Measurements from ENCODE around the gene ZNF782.
"Not testable (repeated sequence)": the region's sequence is repeated elsewhere in the genome, so short reads cannot be mapped to it uniquely, and the experiment has no call there.

The ZNF782 gene

DNA sequence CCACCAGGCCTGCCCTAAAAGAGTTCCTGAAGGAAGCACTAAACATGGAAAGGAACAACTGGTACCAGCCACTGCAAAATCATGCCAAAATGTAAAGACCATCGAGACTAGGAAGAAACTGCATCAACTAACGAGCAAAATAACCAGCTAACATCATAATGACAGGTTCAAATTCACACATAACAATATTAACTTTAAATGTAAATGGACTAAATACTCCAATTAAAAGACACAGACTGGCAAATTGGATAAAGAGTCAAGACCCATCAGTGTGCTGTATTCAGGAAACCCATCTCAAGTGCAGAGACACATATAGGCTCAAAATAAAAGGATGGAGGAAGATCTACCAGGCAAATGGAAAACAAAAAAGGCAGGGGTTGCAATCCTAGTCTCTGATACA, 55.4 kb downstream of the ZNF782 start:
- H3K27me3 Mint-ChIP-seq; DNase-seq; H3K27ac Mint-ChIP-seq; H3K36me3 Mint-ChIP-seq (ENCODE audit: insufficient read depth); ATAC-seq (replicated peaks); H3K4me1 Mint-ChIP-seq (ENCODE audit: low read depth in 2 of 2); H3K4me3 Mint-ChIP-seq: not testable (repeated sequence)
- H3K9me3 Mint-ChIP-seq, result peaks cover 15 to 30% of the 10 kb centered on the region in 2 donors

DNA sequence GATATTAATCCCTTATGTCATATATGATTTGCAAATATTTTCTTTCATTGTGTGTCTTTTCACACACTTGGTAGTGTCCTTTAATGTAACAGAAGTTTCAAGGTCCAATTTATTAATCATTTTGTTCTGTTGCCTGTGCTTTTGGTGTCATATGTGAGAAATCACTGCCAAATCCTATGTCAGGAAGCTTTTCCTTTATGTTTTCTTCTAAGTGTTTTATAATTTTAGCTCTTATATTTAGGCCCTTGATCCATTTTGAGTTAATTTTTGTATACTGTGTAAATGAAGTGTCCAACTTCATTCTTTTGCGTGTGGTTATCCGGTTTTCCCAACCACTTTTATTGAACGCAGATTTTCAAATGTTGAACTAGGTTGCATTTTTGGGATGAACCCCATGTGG, 70.3 kb downstream of the ZNF782 start:
- no peak overlapping the region for H3K27ac Mint-ChIP-seq
- no peak for DNase-seq
- no peak for ATAC-seq (replicated peaks)
- peaks cover 0 to 18% of the 10 kb centered on the region in 2 donors for H3K9me3 Mint-ChIP-seq
- H3K4me1 Mint-ChIP-seq (ENCODE audit: low read depth in 2 of 2), result peaks cover 4 to 9% of the 10 kb centered on the region in 2 donors
- peaks cover 3% of the 10 kb centered on the region for H3K36me3 Mint-ChIP-seq (ENCODE audit: insufficient read depth)
- H3K4me3 Mint-ChIP-seq, result no peak overlapping the region
- H3K27me3 Mint-ChIP-seq, result no peaks in the 10 kb centered on the region

DNA sequence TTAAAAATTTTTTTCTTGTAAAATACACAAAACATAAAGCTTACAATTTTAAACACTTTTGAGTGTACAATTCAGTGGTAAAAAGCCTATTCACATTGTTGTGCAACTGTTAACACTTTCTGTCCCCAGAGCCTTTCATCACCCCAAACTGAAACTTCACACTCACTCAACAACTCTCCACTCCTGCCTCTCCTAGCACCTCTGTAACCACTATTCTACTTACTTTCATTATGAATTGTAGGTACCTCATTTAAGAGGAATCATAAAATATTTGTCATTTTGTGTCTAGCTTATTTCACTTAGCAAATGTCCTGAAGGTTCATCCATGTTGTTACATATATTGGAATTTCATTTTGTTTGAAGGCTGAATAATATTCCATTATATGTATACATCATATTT, 72.1 kb downstream of the ZNF782 start:
- H3K27me3 Mint-ChIP-seq, result no peaks in the 10 kb centered on the region
- peaks cover 10% of the 10 kb centered on the region for H3K36me3 Mint-ChIP-seq (ENCODE audit: insufficient read depth)
- no peak overlapping the region for H3K4me3 Mint-ChIP-seq
- H3K9me3 Mint-ChIP-seq, result peaks cover 0 to 8% of the 10 kb centered on the region in 2 donors
- peaks cover 11 to 21% of the 10 kb centered on the region in 2 donors for H3K4me1 Mint-ChIP-seq (ENCODE audit: low read depth in 2 of 2)
- ATAC-seq (replicated peaks) (no peak), DNase-seq (no peak)
- no peak overlapping the region for H3K27ac Mint-ChIP-seq

- H3K4me1 Mint-ChIP-seq (ENCODE audit: low read depth in 2 of 2), result peaks cover 17 to 28% of the 10 kb centered on the region in 2 donors
- no peaks in the 10 kb centered on the region for H3K27me3 Mint-ChIP-seq
- H3K9me3 Mint-ChIP-seq, result peaks cover 0 to 8% of the 10 kb centered on the region in 2 donors
- no peak for DNase-seq
- H3K27ac Mint-ChIP-seq, result no peak overlapping the region
- ATAC-seq (replicated peaks), result no peak
- H3K36me3 Mint-ChIP-seq (ENCODE audit: insufficient read depth), result peaks cover 11% of the 10 kb centered on the region
- no peak overlapping the region for H3K4me3 Mint-ChIP-seq
Measured at GRCh38 chr9:96781552-96781951, 72.8 kb downstream of the ZNF782 start.

GRCh38 chr9:96779089-96779488, 75.2 kb downstream of the ZNF782 start:
- Mint-ChIP-seq H3K27me3 (no peaks in the 10 kb centered on the region), H3K36me3 (ENCODE audit: insufficient read depth) (peaks cover 31% of the 10 kb centered on the region), H3K27ac (peak overlapping the region; percentile 99), H3K4me1 (ENCODE audit: low read depth in 2 of 2) (peaks cover 20 to 34% of the 10 kb centered on the region in 2 donors), H3K4me3 (peak overlapping the region; percentile 94 to 99), H3K9me3 (peaks cover 0 to 8% of the 10 kb centered on the region in 2 donors)
- ATAC-seq (replicated peaks) (no peak), DNase-seq (no peak)

- Mint-ChIP-seq H3K9me3 (no peaks in the 10 kb centered on the region), H3K4me3 (peak overlapping the region; percentile 94 to 99), H3K4me1 (ENCODE audit: low read depth in 2 of 2) (peaks cover 22 to 40% of the 10 kb centered on the region in 2 donors), H3K27ac (peak overlapping the region; percentile 99), H3K27me3 (no peaks in the 10 kb centered on the region), H3K36me3 (ENCODE audit: insufficient read depth) (peaks cover 46% of the 10 kb centered on the region)
- DNase-seq (no peak), ATAC-seq (replicated peaks) (no peak)
Measured at GRCh38 chr9:96777426-96777864, 76.9 kb downstream of the ZNF782 start.

DNA sequence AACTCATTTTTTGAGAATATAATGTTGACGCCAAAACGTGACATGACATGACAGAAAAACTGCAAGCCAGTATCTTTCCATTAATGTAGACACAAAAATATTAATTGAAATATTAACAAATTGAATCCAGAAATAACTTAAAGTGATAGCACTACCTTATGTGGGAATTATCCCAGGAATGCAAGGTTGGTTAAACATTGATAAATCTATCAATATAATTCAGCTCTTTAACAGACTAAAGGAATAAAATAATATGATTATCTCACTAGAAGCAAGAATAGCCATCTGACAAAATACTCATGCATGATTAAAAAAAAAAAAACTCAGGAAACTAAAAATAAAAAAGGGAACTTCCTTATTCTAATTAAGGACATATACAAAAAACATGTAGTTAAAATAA, 83.2 kb downstream of the ZNF782 start:
- Mint-ChIP-seq H3K27me3 (no peaks in the 10 kb centered on the region), H3K27ac (no peak overlapping the region), H3K4me1 (ENCODE audit: low read depth in 2 of 2) (peaks cover 4 to 21% of the 10 kb centered on the region in 2 donors), H3K36me3 (ENCODE audit: insufficient read depth) (peaks cover 83% of the 10 kb centered on the region), H3K9me3 (no peaks in the 10 kb centered on the region), H3K4me3 (no peak overlapping the region)
- ATAC-seq (replicated peaks) (no peak), DNase-seq (no peak)

DNA sequence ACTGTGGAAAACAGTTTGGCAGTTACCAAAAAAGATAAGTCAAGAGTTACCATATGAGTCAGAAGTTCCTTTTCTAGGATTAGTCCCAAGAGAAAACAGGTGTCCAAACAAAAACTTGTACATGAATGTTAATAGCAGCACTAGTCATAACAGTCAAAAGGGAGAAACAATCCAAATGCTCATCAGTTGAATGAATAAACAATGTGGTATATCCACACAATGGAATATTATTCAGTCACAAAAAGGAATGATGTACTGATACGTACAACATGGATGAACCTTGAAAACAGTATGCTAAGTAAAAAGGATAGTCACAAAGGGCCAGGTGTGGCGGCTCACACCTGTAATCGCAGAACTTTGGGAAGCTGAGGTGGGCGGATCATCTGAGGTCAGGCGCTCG, 84.3 kb downstream of the ZNF782 start:
- H3K27ac Mint-ChIP-seq, result no peak overlapping the region
- DNase-seq, result no peak

More for the DNA sequence above, 84.3 kb downstream of the ZNF782 start:
- Mint-ChIP-seq H3K27me3 (no peaks in the 10 kb centered on the region), H3K4me3 (no peak overlapping the region), H3K9me3 (no peaks in the 10 kb centered on the region), H3K4me1 (ENCODE audit: low read depth in 2 of 2) (peaks cover 4 to 21% of the 10 kb centered on the region in 2 donors), H3K36me3 (ENCODE audit: insufficient read depth) (peaks cover 80% of the 10 kb centered on the region)
- ATAC-seq (replicated peaks), result no peak
